MM.1S (cell line): ENCODE data around the gene DPH1.

Experiments used
- EZH2 ChIP-seq: fragments of 300-600 bp; sonication (generic); optimal IDR thresholded peaks from 2 replicates; pipeline ENCODE3; 2017; ENCODE audit warnings: low read depth, mild to moderate bottlenecking, antibody characterized with exemption, low read length, mixed read lengths
- TF ChIP-seq, protein P1 (sequence below): fragments of 300-600 bp; sonication (generic); IDR thresholded peaks from 2 replicates; pipeline ENCODE4 v1.5.1; 2016; ENCODE audit warnings: antibody characterized with exemption, low read length, mixed read lengths

DNA sequence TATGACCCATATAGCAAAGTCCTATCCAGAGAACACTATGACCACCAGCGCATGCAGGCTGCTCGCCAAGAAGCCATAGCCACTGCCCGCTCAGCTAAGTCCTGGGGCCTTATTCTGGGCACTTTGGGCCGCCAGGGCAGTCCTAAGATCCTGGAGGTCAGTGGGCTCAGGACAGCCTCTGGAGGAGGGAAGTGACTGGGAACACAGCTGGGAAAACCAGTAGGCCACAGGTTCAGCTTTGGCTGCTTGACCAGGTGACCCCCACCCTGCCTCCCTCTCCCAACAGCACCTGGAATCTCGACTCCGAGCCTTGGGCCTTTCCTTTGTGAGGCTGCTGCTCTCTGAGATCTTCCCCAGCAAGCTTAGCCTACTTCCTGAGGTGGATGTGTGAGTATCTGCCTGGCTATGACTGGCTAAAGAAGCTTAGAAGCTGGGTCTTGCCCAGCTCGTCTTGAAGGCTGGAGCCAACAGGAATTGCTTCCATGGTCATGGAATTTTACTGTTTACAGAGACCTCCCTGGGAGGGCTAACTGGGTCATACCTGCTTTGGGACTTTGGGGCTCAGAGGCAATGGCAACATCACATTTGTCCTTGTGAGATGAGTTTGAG is 10.4 kb downstream of the DPH1 start:
- TF ChIP-seq, protein P1, sequence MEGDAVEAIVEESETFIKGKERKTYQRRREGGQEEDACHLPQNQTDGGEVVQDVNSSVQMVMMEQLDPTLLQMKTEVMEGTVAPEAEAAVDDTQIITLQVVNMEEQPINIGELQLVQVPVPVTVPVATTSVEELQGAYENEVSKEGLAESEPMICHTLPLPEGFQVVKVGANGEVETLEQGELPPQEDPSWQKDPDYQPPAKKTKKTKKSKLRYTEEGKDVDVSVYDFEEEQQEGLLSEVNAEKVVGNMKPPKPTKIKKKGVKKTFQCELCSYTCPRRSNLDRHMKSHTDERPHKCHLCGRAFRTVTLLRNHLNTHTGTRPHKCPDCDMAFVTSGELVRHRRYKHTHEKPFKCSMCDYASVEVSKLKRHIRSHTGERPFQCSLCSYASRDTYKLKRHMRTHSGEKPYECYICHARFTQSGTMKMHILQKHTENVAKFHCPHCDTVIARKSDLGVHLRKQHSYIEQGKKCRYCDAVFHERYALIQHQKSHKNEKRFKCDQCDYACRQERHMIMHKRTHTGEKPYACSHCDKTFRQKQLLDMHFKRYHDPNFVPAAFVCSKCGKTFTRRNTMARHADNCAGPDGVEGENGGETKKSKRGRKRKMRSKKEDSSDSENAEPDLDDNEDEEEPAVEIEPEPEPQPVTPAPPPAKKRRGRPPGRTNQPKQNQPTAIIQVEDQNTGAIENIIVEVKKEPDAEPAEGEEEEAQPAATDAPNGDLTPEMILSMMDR, result no peak
- TF ChIP-seq EZH2, result no peak
